ENCODE measurements around the gene IVD.

Gene IVD

GRCh38 chr15:40456738-40457137, 51.1 kb downstream of the IVD start:
- DNase-seq (ENCODE audit: low read depth, low spot score), result no peak
- Histone ChIP-seq H3K9ac (ENCODE audit: insufficient read length, low read depth) (no peak overlapping the region), H3K4me1 (ENCODE audit: insufficient read depth, insufficient read length) (peaks cover 30% of the 10 kb centered on the region), H3K27me3 (ENCODE audit: insufficient read depth, insufficient read length) (no peaks in the 10 kb centered on the region), H3K36me3 (ENCODE audit: insufficient read depth, insufficient read length, low read length) (peaks cover 33% of the 10 kb centered on the region), H3K9me3 (ENCODE audit: insufficient read depth, low read length) (no peaks in the 10 kb centered on the region), H3K4me3 (ENCODE audit: insufficient read length, low read depth) (no peak overlapping the region)
- TF ChIP-seq YY1 (IDR thresholded peaks at IDR 0.05; ENCODE audit: insufficient read depth, insufficient read length) (no peak), SUZ12 (IDR thresholded peaks at IDR 0.05; ENCODE audit: extremely low read depth, insufficient read depth, insufficient read length) (no peak), ZNF274 (IDR thresholded peaks at IDR 0.05; ENCODE audit: low read depth, low read length) (no peak)

- Histone ChIP-seq H3K27me3 (ENCODE audit: insufficient read depth, insufficient read length) (no peaks in the 10 kb centered on the region), H3K9ac (ENCODE audit: insufficient read length, low read depth) (no peak overlapping the region), H3K9me3 (ENCODE audit: insufficient read depth, low read length) (no peaks in the 10 kb centered on the region), H3K36me3 (ENCODE audit: insufficient read depth, insufficient read length, low read length) (peaks cover 52% of the 10 kb centered on the region), H3K4me3 (ENCODE audit: insufficient read length, low read depth) (no peak overlapping the region), H3K4me1 (ENCODE audit: insufficient read depth, insufficient read length) (peaks cover 22% of the 10 kb centered on the region)
- DNase-seq (ENCODE audit: low read depth, low spot score), result no peak
- TF ChIP-seq SUZ12 (IDR thresholded peaks at IDR 0.05; ENCODE audit: extremely low read depth, insufficient read depth, insufficient read length) (no peak), ZNF274 (IDR thresholded peaks at IDR 0.05; ENCODE audit: low read depth, low read length) (no peak), YY1 (IDR thresholded peaks at IDR 0.05; ENCODE audit: insufficient read depth, insufficient read length) (no peak)
Measured at GRCh38 chr15:40458495-40459371, 53.1 kb downstream of the IVD start.

GRCh38 chr15:40459391-40460015, 53.9 kb downstream of the IVD start:
- no peak overlapping the region for H3K9ac ChIP-seq (ENCODE audit: insufficient read length, low read depth)
- no peak for DNase-seq (ENCODE audit: low read depth, low spot score)
- TF ChIP-seq YY1 (IDR thresholded peaks at IDR 0.05; ENCODE audit: insufficient read depth, insufficient read length), result no peak
- TF ChIP-seq SUZ12 (IDR thresholded peaks at IDR 0.05; ENCODE audit: extremely low read depth, insufficient read depth, insufficient read length), result no peak
- no peak for TF ChIP-seq ZNF274 (IDR thresholded peaks at IDR 0.05; ENCODE audit: low read depth, low read length)
- H3K27me3 ChIP-seq (ENCODE audit: insufficient read depth, insufficient read length), result no peaks in the 10 kb centered on the region
- H3K4me1 ChIP-seq (ENCODE audit: insufficient read depth, insufficient read length), result peaks cover 21% of the 10 kb centered on the region
- no peak overlapping the region for H3K4me3 ChIP-seq (ENCODE audit: insufficient read length, low read depth)
- no peaks in the 10 kb centered on the region for H3K9me3 ChIP-seq (ENCODE audit: insufficient read depth, low read length)
- peaks cover 60% of the 10 kb centered on the region for H3K36me3 ChIP-seq (ENCODE audit: insufficient read depth, insufficient read length, low read length)

- no peak for DNase-seq (ENCODE audit: low read depth, low spot score)
- Histone ChIP-seq H3K9me3 (ENCODE audit: insufficient read depth, low read length) (no peaks in the 10 kb centered on the region), H3K4me3 (ENCODE audit: insufficient read length, low read depth) (no peak overlapping the region), H3K36me3 (ENCODE audit: insufficient read depth, insufficient read length, low read length) (peaks cover 69% of the 10 kb centered on the region), H3K9ac (ENCODE audit: insufficient read length, low read depth) (no peak overlapping the region), H3K27me3 (ENCODE audit: insufficient read depth, insufficient read length) (no peaks in the 10 kb centered on the region), H3K4me1 (ENCODE audit: insufficient read depth, insufficient read length) (peaks cover 13% of the 10 kb centered on the region)
- TF ChIP-seq SUZ12 (IDR thresholded peaks at IDR 0.05; ENCODE audit: extremely low read depth, insufficient read depth, insufficient read length) (no peak), ZNF274 (IDR thresholded peaks at IDR 0.05; ENCODE audit: low read depth, low read length) (no peak), YY1 (IDR thresholded peaks at IDR 0.05; ENCODE audit: insufficient read depth, insufficient read length) (no peak)
Measured at GRCh38 chr15:40460404-40460803, 54.8 kb downstream of the IVD start.

GRCh38 chr15:40461958-40462357, 56.4 kb downstream of the IVD start:
- Histone ChIP-seq H3K4me1 (ENCODE audit: insufficient read depth, insufficient read length) (peaks cover 2% of the 10 kb centered on the region), H3K9ac (ENCODE audit: insufficient read length, low read depth) (no peak overlapping the region), H3K9me3 (ENCODE audit: insufficient read depth, low read length) (no peaks in the 10 kb centered on the region), H3K4me3 (ENCODE audit: insufficient read length, low read depth) (no peak overlapping the region), H3K27me3 (ENCODE audit: insufficient read depth, insufficient read length) (no peaks in the 10 kb centered on the region), H3K36me3 (ENCODE audit: insufficient read depth, insufficient read length, low read length) (peaks cover 85% of the 10 kb centered on the region)
- no peak for DNase-seq (ENCODE audit: low read depth, low spot score)
- TF ChIP-seq SUZ12 (IDR thresholded peaks at IDR 0.05; ENCODE audit: extremely low read depth, insufficient read depth, insufficient read length) (no peak), ZNF274 (IDR thresholded peaks at IDR 0.05; ENCODE audit: low read depth, low read length) (no peak), YY1 (IDR thresholded peaks at IDR 0.05; ENCODE audit: insufficient read depth, insufficient read length) (no peak)

GRCh38 chr15:40463279-40463678, 57.7 kb downstream of the IVD start:
- H3K4me3 ChIP-seq (ENCODE audit: insufficient read length, low read depth), result no peak overlapping the region
- TF ChIP-seq SUZ12 (IDR thresholded peaks at IDR 0.05; ENCODE audit: extremely low read depth, insufficient read depth, insufficient read length) (no peak), YY1 (IDR thresholded peaks at IDR 0.05; ENCODE audit: insufficient read depth, insufficient read length) (no peak), ZNF274 (IDR thresholded peaks at IDR 0.05; ENCODE audit: low read depth, low read length) (no peak)
- H3K4me1 ChIP-seq (ENCODE audit: insufficient read depth, insufficient read length), result no peaks in the 10 kb centered on the region
- no peak overlapping the region for H3K9ac ChIP-seq (ENCODE audit: insufficient read length, low read depth)
- no peaks in the 10 kb centered on the region for H3K27me3 ChIP-seq (ENCODE audit: insufficient read depth, insufficient read length)
- H3K9me3 ChIP-seq (ENCODE audit: insufficient read depth, low read length), result no peaks in the 10 kb centered on the region
- no peak for DNase-seq (ENCODE audit: low read depth, low spot score)
- H3K36me3 ChIP-seq (ENCODE audit: insufficient read depth, insufficient read length, low read length), result peaks cover 93% of the 10 kb centered on the region

- H3K9ac ChIP-seq (ENCODE audit: insufficient read length, low read depth), result no peak overlapping the region
- peaks cover 94% of the 10 kb centered on the region for H3K36me3 ChIP-seq (ENCODE audit: insufficient read depth, insufficient read length, low read length)
- H3K9me3 ChIP-seq (ENCODE audit: insufficient read depth, low read length), result no peaks in the 10 kb centered on the region
- no peaks in the 10 kb centered on the region for H3K27me3 ChIP-seq (ENCODE audit: insufficient read depth, insufficient read length)
- no peak for DNase-seq (ENCODE audit: low read depth, low spot score)
- H3K4me1 ChIP-seq (ENCODE audit: insufficient read depth, insufficient read length), result no peaks in the 10 kb centered on the region
- TF ChIP-seq YY1 (IDR thresholded peaks at IDR 0.05; ENCODE audit: insufficient read depth, insufficient read length), result no peak
- TF ChIP-seq SUZ12 (IDR thresholded peaks at IDR 0.05; ENCODE audit: extremely low read depth, insufficient read depth, insufficient read length), result no peak
- TF ChIP-seq ZNF274 (IDR thresholded peaks at IDR 0.05; ENCODE audit: low read depth, low read length), result no peak
- H3K4me3 ChIP-seq (ENCODE audit: insufficient read length, low read depth), result no peak overlapping the region
Measured at GRCh38 chr15:40463886-40464545, 58.4 kb downstream of the IVD start.

Data from NT2/D1 (cell line).